Nasal cavity respiratory epithelium epithelial cell of viscerocranial mucosa (primary cell): ENCODE results near the gene RNF38. TPM values are rescaled to one million over a fixed set of nuclear protein-coding genes. Genes with fewer than 3 reads are reported as not detected.

Experiments used
- total RNA-seq: library from RNA; depleted of rRNA; stranded (reverse); fragments of >200 nt; gene quantifications from 2 replicates; pipeline ENCODE4 v1.2.3, GENCODE V29; 2014

RNF38 gene
- 6.5 and 14.5 TPM in 2 replicates for total RNA-seq

GRCh38 chr9:36399980-36400331 is at the start of gene RNF38:
TSS of gene RNF38 (minus strand) at chr9:36400269. CDS start at chr9:36400108, 161 bp downstream.

Other genes with a start within 250 kb of the RNF38 start
- gene CCIN, start 230.9 kb downstream of the RNF38 start, total RNA-seq = under 0.01 TPM in 1 of 2 replicates, not detected in the other
- gene CLTA, start 209.3 kb downstream of the RNF38 start, total RNA-seq = 230 and 260 TPM in 2 replicates
- gene GNE, start 141.8 kb downstream of the RNF38 start, total RNA-seq = 6.5 and 15.2 TPM in 2 replicates
- 9.0 and 13.3 TPM in 2 replicates for gene MELK, start 172.6 kb upstream of the RNF38 start, total RNA-seq